Esophagus (tissue), 2 donors: ENCODE results near the gene TRIM65. TPM values are rescaled to one million over a fixed set of nuclear protein-coding genes. Genes with fewer than 3 reads are reported as not detected.
"Not testable (repeated sequence)": the region's sequence is repeated elsewhere in the genome, so short reads cannot be mapped to it uniquely, and the experiment has no call there.

Source experiments
- H3K27ac ChIP-seq, 2 donors: one replicate each; pipeline ENCODE4 v1.5.1; 2013; ENCODE audit warnings: low read depth in 2 of 2, mild to moderate bottlenecking in 2 of 2, inconsistent platforms in 1 of 2, low read length in 1 of 2, moderate library complexity in 1 of 2
- H3K27me3 ChIP-seq, 2 donors: one replicate each; pipeline ENCODE4 v1.6.1; 2013; ENCODE audit warnings: low read length in 2 of 2, control low read depth in 1 of 2, mild to moderate bottlenecking in 1 of 2; ENCODE audit not compliant: insufficient read depth in 2 of 2, control insufficient read depth in 1 of 2
- H3K36me3 ChIP-seq, 2 donors: one replicate each; pipeline ENCODE4 v1.6.1; 2013; ENCODE audit warnings: low read length in 1 of 2; ENCODE audit not compliant: control insufficient read depth in 2 of 2, insufficient read depth in 2 of 2
- H3K4me1 ChIP-seq, 2 donors: one replicate each; pipeline ENCODE4 v1.6.1; 2013; ENCODE audit warnings: low read length in 1 of 2; ENCODE audit not compliant: control insufficient read depth in 2 of 2, insufficient read depth in 2 of 2
- H3K4me3 ChIP-seq, 2 donors: one replicate each; pipeline ENCODE4 v1.5.1; 2013; ENCODE audit warnings: low read length in 2 of 2, mild to moderate bottlenecking in 2 of 2, low read depth in 1 of 2, moderate library complexity in 1 of 2
- H3K9me3 ChIP-seq, 2 donors: one replicate each; pipeline ENCODE4 v1.6.1; 2013; ENCODE audit warnings: mild to moderate bottlenecking in 2 of 2, low read depth in 1 of 2, low read length in 1 of 2, moderate library complexity in 1 of 2; ENCODE audit not compliant: control insufficient read depth in 2 of 2, insufficient read depth in 1 of 2
- WGBS, 2 donors: extraction: QIAGEN DNeasy Blood & Tissue Kit; methylation state at CpG; one replicate each; pipeline ENCODE4 v1.1.7; 2013; 5-methylcytosine and 5-hydroxymethylcytosine counted together
- polyA plus RNA-seq, 2 donors: library from polyadenylated mRNA; stranded (reverse); fragments of 200-250 nt; gene quantifications; one replicate each; pipeline ENCODE4 v1.2.3, GENCODE V29; 2013
- donor health status: healthy with polysubstance abuse.
- donor health status: Bipolar disorder and iron deficiency.

Gene TRIM65
- polyA plus RNA-seq, 2 donors, result 9.8 to 19.8 TPM

DNA sequence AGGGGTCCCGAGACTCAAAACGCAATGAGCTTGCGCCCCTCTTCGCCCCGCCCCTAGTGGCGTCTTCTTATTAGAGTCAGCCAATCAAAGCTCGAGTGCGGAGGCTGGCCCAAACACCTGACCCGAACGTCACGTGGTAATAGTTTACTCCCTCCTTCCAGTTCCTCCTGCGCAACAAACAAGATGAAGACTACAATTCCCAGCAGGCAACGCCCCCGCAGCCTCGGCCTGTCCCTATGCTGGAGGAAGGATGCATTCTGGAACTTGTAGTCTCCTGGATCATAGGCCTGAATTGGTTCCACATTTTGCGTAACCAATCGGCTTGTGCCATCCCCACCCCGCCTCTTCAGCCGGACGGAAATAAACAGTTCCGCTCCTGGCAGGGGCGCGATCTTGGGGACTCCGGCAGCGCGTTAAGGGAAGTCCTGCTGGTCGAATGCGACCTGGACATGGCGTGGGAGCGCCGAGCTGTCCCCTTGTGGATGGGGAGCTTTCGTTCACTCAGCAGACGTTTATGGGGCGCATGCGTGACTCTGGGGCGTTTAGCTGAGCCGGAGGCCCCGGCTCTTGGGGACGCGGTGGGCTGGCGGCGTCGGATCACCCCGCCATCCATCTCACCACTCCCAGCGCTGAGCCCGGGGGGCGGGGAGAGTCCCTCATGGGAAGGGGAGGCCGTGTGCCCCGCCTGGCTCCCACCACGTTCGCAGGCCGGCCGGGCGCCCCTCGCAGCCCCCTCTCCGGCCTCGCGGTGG lies 41.3 kb downstream of the TRIM65 start, which contains the start of gene WBP2:
TSS of gene WBP2 (minus strand) at position 26 of the 752 bp plus-strand sequence. CDS start 38 bp downstream, outside the sequence.
- Histone ChIP-seq H3K4me1 (peaks cover 0 to 8% of the 10 kb centered on the region in 2 donors), H3K9me3 (no peaks in the 10 kb centered on the region), H3K36me3 (peaks cover 8 to 10% of the 10 kb centered on the region in 2 donors), H3K27me3 (no peaks in the 10 kb centered on the region), H3K27ac (peak within 1 kb of the TSS; percentile 95 to 98), H3K4me3 (peak within 1 kb of the TSS; percentile 82 to 95)
- WGBS, 2 donors, result 0% methylated on average over 58 of the region's 58 CpGs

DNA sequence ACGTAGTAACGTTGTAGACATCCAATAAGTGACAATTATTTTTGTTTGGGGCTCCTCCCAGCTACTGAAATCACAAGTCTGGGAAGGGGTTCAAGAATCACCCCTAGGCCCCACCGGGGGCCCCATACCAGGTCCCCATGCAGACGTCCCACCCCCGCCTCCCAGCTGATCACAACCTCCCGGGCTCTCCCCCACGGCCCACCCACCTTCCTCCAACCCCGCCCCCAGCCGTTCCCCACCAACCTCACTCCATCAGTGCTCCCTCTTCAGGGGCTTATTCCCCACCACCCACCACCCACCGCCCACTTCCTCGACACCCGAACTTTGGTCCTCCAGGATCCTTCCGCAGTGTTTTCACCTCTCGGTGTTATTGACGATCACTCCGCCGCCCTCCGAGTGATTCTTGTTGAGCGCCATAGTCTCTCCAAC lies 41.9 kb downstream of the TRIM65 start:
- H3K4me1 ChIP-seq, result peaks cover 0 to 8% of the 10 kb centered on the region in 2 donors
- H3K27ac ChIP-seq, result peak overlapping the region; percentile 93 to 96
- no peaks in the 10 kb centered on the region for H3K27me3 ChIP-seq
- peaks cover 8 to 11% of the 10 kb centered on the region in 2 donors for H3K36me3 ChIP-seq
- H3K4me3 ChIP-seq, result peak overlapping the region; percentile 47 to 80
- no peaks in the 10 kb centered on the region for H3K9me3 ChIP-seq
- 0 to 1% methylated on average over 19 of the region's 19 CpGs for WGBS, 2 donors

DNA sequence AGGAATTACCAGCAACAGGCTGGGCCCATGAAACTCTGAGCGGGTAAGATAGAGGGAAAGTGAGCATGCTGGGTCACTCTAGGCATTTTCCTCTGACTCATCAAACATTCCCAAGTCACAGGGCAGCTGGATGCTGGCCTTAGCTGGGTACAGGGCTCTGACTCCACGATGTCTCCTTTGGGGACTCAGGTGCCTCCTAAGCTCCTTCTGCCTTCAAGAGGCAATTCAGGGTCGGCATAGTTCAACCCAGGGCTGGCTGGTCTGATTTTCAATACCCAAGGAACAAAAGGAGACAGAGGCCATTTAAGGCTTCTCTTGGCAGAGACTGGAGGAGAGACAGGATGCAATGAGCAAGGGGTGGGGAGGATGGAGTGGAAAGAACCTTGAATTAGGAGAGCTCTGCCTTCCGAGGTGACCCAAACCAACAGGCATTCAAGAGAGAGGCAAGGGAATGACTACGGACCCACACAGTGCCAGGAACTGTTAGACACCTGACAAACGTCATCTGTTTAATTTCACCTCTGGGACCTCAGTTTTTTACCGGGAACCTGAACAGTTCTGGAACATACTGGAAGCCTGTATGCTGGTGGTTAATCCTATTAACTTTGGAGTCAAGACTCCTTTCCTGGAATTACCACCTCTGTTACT lies 42.5 kb downstream of the TRIM65 start:
- Histone ChIP-seq H3K27ac (peak overlapping the region; percentile 93 to 96), H3K9me3 (no peaks in the 10 kb centered on the region), H3K4me1 (peaks cover 0 to 8% of the 10 kb centered on the region in 2 donors), H3K27me3 (no peaks in the 10 kb centered on the region), H3K4me3 (peak overlapping the region; percentile 47 to 80), H3K36me3 (peaks cover 10 to 18% of the 10 kb centered on the region in 2 donors)
- WGBS, 2 donors, result 17 to 18% methylated on average over 7 of the region's 7 CpGs

DNA sequence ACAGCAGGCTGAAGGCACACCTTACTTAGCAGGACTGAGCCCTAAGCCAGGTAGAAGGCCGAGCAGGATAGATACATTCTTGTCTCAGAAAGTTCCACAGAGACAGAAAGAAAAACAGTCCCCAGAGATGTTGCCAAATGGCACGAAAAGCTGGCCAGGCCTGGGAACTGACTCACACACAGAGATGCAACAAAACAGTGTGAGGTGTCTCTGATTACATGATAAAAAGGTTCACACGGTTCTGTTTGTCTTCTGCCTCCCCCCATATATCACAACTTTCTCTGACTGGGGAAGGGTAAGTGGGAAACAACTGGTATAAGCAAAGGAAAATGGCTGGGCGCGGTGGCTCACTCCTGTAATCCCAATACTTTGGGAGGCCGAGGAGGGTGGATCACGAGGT lies 43.3 kb downstream of the TRIM65 start:
- H3K4me1 ChIP-seq, result peaks cover 0 to 8% of the 10 kb centered on the region in 2 donors
- peak overlapping the region in 1 of 2 donors; percentile 33 for H3K27ac ChIP-seq
- 65% methylated on average over 7 of the region's 7 CpGs for WGBS, 2 donors
- H3K9me3 ChIP-seq, result no peaks in the 10 kb centered on the region
- no peak overlapping the region for H3K4me3 ChIP-seq
- peaks cover 14 to 24% of the 10 kb centered on the region in 2 donors for H3K36me3 ChIP-seq
- no peaks in the 10 kb centered on the region for H3K27me3 ChIP-seq

DNA sequence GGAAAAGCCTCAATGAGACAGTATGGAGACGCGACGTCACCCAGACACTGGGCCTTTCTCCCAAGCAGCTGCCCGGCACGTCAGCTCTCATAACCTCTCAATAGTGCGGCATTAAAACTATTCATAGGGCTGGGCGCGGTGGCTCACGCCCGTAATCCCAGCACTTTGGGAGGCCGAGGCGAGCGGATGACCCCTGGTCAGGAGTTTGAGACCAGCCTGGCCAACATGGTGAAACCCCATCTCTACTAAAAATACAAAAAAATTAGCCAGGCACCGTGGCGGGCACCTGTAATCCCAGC lies 45.1 kb downstream of the TRIM65 start:
- H3K4me3 ChIP-seq, H3K9me3 ChIP-seq, H3K27me3 ChIP-seq, H3K27ac ChIP-seq: not testable (repeated sequence)
- H3K36me3 ChIP-seq, result peaks cover 25 to 41% of the 10 kb centered on the region in 2 donors
- 89 to 94% methylated on average over 15 of the region's 15 CpGs for WGBS, 2 donors
- H3K4me1 ChIP-seq, result peaks cover 0 to 16% of the 10 kb centered on the region in 2 donors

DNA sequence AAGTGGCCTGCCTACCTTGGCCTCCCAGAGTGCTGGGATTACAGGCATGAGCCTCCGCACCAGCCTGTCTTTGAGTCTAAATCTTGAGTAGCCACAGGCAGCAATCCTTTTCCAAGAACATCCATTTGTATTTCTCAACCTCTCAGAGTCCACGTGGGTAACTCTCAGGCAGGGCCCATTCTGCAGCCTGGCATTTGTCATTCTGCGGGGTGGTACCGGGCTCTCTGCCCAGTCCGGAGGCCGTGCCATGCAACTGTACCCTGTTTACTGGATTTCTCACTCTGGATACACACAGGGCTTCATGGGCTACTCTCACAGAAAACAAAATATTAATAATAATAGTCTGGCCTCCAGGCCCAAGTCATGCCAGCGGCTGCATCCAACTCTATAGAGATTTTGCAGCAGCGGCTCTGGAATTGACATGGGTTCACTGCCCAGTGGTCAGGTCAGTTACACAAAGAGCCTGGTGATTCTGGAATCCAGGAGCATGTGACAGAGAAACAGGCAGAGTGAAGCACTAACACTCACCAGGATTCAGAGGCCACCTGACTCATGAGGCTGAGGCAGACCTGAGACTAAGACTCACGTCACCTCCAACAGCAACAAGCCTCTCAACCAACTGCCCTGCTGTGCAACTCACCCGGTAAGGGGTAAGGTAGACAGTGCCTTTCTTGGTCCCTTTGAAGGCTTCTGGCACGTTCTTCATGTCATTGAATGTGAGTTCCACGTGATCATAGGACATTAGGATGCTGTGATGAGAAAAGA lies 45.6 kb downstream of the TRIM65 start:
- H3K27ac ChIP-seq, result no peak overlapping the region
- peaks cover 0 to 16% of the 10 kb centered on the region in 2 donors for H3K4me1 ChIP-seq
- no peaks in the 10 kb centered on the region for H3K9me3 ChIP-seq
- no peak overlapping the region for H3K4me3 ChIP-seq
- peaks cover 26 to 45% of the 10 kb centered on the region in 2 donors for H3K36me3 ChIP-seq
- WGBS, 2 donors, result 88 to 90% methylated on average over 12 of the region's 12 CpGs
- H3K27me3 ChIP-seq, result no peaks in the 10 kb centered on the region

DNA sequence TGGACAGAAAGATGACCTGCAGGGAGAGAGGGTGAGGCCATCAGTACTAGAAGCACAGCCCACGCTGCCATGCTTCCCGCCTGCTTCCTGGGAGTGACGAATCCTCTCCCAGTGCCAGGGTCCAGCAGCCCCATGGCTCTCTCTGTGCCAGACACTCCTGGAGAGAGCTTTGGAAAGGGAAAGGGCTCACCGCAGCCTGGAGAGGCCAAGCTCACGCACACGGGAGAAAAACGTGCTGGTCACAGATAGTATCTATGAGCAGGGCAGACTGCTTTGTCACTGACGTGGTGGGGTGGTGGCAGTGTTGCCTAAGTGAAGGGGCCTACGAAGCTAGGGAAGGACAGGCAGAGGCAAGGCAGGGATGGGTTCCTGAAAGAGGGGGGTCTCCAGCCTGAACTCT lies 47.0 kb downstream of the TRIM65 start:
- no peak overlapping the region for H3K4me3 ChIP-seq
- peaks cover 0 to 28% of the 10 kb centered on the region in 2 donors for H3K4me1 ChIP-seq
- peaks cover 26 to 46% of the 10 kb centered on the region in 2 donors for H3K36me3 ChIP-seq
- H3K9me3 ChIP-seq, result no peaks in the 10 kb centered on the region
- 82 to 85% methylated on average over 9 of the region's 9 CpGs for WGBS, 2 donors
- H3K27ac ChIP-seq, result no peak overlapping the region
- H3K27me3 ChIP-seq, result no peaks in the 10 kb centered on the region

DNA sequence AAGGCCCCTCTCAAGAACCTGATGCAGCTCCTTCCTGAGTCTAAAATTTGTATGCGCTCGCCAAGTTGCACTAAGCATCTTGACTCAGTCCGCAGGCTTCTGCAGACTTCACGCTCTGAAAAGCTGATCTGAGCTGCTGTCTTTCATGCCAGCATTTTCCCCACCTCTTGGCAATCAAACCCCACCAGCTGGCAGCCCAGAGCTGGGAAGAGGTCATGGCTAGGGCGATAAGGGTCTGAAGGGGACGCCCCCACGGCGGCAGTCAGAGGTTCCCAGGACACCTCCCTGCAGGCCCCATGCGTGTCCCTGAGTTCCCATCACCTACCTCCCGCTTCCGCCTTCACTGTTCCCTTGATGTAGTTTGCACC lies 47.5 kb downstream of the TRIM65 start:
- Histone ChIP-seq H3K9me3 (no peaks in the 10 kb centered on the region), H3K4me1 (peaks cover 0 to 29% of the 10 kb centered on the region in 2 donors), H3K36me3 (peaks cover 26 to 46% of the 10 kb centered on the region in 2 donors), H3K4me3 (no peak overlapping the region), H3K27ac (peak overlapping the region in 1 of 2 donors; percentile 63), H3K27me3 (no peaks in the 10 kb centered on the region)
- WGBS, 2 donors, result 81% methylated on average over 11 of the region's 11 CpGs

DNA sequence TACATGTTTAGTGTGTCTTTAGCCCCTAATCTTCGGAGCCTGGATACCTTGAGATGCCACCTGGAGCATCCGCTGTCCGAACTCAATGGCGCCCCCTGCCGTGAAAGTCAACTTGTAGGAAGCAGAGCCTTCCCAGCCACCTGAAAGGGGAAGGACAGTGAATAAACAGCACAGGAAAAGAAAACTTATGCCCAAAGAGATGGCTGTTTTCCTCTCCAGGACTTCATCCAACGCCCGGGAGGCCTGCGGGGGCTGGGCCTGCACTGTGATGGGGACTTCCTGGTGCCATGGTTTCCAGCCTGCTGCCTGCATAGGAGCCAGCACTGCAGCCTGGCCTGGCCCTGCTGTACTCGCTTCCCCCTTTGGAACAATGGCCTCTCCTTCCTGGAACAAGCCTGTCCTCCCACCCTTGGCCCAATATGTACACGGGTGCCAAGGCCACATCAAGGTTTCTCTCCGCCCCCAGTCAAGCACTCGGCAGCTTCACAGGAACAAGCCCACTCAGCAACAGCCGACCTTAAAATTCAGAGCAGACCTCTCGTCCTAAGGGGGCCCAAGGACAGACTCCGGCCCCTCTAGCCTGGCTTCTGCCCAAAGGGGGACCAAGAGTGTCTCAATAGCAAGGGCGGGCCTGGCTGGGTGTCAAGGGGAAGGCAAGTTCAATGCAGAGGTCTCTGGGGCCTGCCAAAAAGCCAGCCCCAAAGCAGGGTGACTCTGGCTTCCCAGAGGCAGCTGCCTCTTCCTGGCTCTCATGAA lies 48.0 kb downstream of the TRIM65 start:
- Histone ChIP-seq H3K27me3 (no peaks in the 10 kb centered on the region), H3K36me3 (peaks cover 26 to 46% of the 10 kb centered on the region in 2 donors), H3K27ac (peak overlapping the region; percentile 63 to 65), H3K4me1 (peaks cover 0 to 30% of the 10 kb centered on the region in 2 donors), H3K4me3 (no peak overlapping the region), H3K9me3 (no peaks in the 10 kb centered on the region)
- WGBS, 2 donors, result 34 to 41% methylated on average over 16 of the region's 16 CpGs
